ENCODE results near the gene FN3KRP.
A peak's percentile ranks its signal among the peaks of the same experiment; 100 is the strongest.

Gene FN3KRP

GRCh38 chr17:82668024-82668630 lies 48.4 kb upstream of the FN3KRP start:
- Histone ChIP-seq H3K27me3 (ENCODE audit: insufficient read depth, low read length) (no peaks in the 10 kb centered on the region; the same call in 1 of the 2 replicates), H3K27ac (ENCODE audit: low read depth, low read length, poor library complexity, severe bottlenecking) (no peak overlapping the region), H3K9me2 (ENCODE audit: low read depth, low read length) (no peaks in the 10 kb centered on the region), H3K4me1 (ENCODE audit: insufficient read depth, low read length, severe bottlenecking) (no peaks in the 10 kb centered on the region), H3K9me3 (ENCODE audit: low read length) (no peaks in the 10 kb centered on the region), H4K20me1 (ENCODE audit: insufficient read depth, low read length) (no peaks in the 10 kb centered on the region), H3K79me2 (ENCODE audit: insufficient read depth, low read length) (no peaks in the 10 kb centered on the region), H3K9ac (ENCODE audit: low read length) (no peak overlapping the region), H3K4me2 (ENCODE audit: low read length) (peak overlapping the region; percentile 11; the same call in 1 of the 2 replicates), H2AFZ (ENCODE audit: low read length) (no peak overlapping the region), H3K36me3 (ENCODE audit: insufficient read depth, low read length) (no peaks in the 10 kb centered on the region), H3K4me3 (ENCODE audit: low read depth, low read length, poor library complexity, severe bottlenecking) (no peak overlapping the region), H3F3A (ENCODE audit: insufficient read depth, low read length) (no peaks in the 10 kb centered on the region)
- TF ChIP-seq CTCF (IDR thresholded peaks at IDR 0.05; ENCODE audit: low read length) (no peak), EZH2 (IDR thresholded peaks at IDR 0.05; ENCODE audit: borderline replicate concordance, low read length) (no peak)

- Histone ChIP-seq H3K9ac (ENCODE audit: low read length) (no peak overlapping the region), H3K4me2 (ENCODE audit: low read length) (peak overlapping the region; percentile 11; the same call in 1 of the 2 replicates)
- TF ChIP-seq EZH2 (IDR thresholded peaks at IDR 0.05; ENCODE audit: borderline replicate concordance, low read length) (no peak), CTCF (IDR thresholded peaks at IDR 0.05; ENCODE audit: low read length) (peak; percentile 55)
Observed at GRCh38 chr17:82668631-82669099, 47.8 kb upstream of the FN3KRP start.

GRCh38 chr17:82670661-82671450 lies 45.6 kb upstream of the FN3KRP start:
- no peaks in the 10 kb centered on the region for H3K9me2 ChIP-seq (ENCODE audit: low read depth, low read length)
- no peak for TF ChIP-seq CTCF (IDR thresholded peaks at IDR 0.05; ENCODE audit: low read length)
- no peak for TF ChIP-seq EZH2 (IDR thresholded peaks at IDR 0.05; ENCODE audit: borderline replicate concordance, low read length)
- H3K27ac ChIP-seq (ENCODE audit: low read depth, low read length, poor library complexity, severe bottlenecking): no peak overlapping the region
- H3K4me3 ChIP-seq (ENCODE audit: low read depth, low read length, poor library complexity, severe bottlenecking): no peak overlapping the region
- no peaks in the 10 kb centered on the region for H4K20me1 ChIP-seq (ENCODE audit: insufficient read depth, low read length)
- no peaks in the 10 kb centered on the region for H3K27me3 ChIP-seq (ENCODE audit: insufficient read depth, low read length)
- H3K36me3 ChIP-seq (ENCODE audit: insufficient read depth, low read length): no peaks in the 10 kb centered on the region; the same call in 1 of the 2 replicates
- no peaks in the 10 kb centered on the region for H3K79me2 ChIP-seq (ENCODE audit: insufficient read depth, low read length)
- no peak overlapping the region for H2AFZ ChIP-seq (ENCODE audit: low read length)
- H3K4me2 ChIP-seq (ENCODE audit: low read length): no peak overlapping the region
- no peaks in the 10 kb centered on the region for H3F3A ChIP-seq (ENCODE audit: insufficient read depth, low read length)
- H3K4me1 ChIP-seq (ENCODE audit: insufficient read depth, low read length, severe bottlenecking): no peaks in the 10 kb centered on the region
- no peak overlapping the region for H3K9ac ChIP-seq (ENCODE audit: low read length)
- no peaks in the 10 kb centered on the region for H3K9me3 ChIP-seq (ENCODE audit: low read length)

More at GRCh38 chr17:82668631-82669099, 47.8 kb upstream of the FN3KRP start:
- Histone ChIP-seq H3K4me1 (ENCODE audit: insufficient read depth, low read length, severe bottlenecking) (no peaks in the 10 kb centered on the region), H3K27me3 (ENCODE audit: insufficient read depth, low read length) (no peaks in the 10 kb centered on the region; the same call in 1 of the 2 replicates), H3K9me3 (ENCODE audit: low read length) (no peaks in the 10 kb centered on the region), H4K20me1 (ENCODE audit: insufficient read depth, low read length) (no peaks in the 10 kb centered on the region), H3F3A (ENCODE audit: insufficient read depth, low read length) (no peaks in the 10 kb centered on the region), H2AFZ (ENCODE audit: low read length) (no peak overlapping the region), H3K79me2 (ENCODE audit: insufficient read depth, low read length) (no peaks in the 10 kb centered on the region), H3K4me3 (ENCODE audit: low read depth, low read length, poor library complexity, severe bottlenecking) (no peak overlapping the region), H3K9me2 (ENCODE audit: low read depth, low read length) (no peaks in the 10 kb centered on the region), H3K36me3 (ENCODE audit: insufficient read depth, low read length) (no peaks in the 10 kb centered on the region; the same call in 1 of the 2 replicates), H3K27ac (ENCODE audit: low read depth, low read length, poor library complexity, severe bottlenecking) (no peak overlapping the region)
